Hepatocyte (in vitro differentiated cells): ENCODE results near the gene RBFOX2. TPM values are rescaled to one million over a fixed set of nuclear protein-coding genes. Genes with fewer than 3 reads are reported as not detected.

Experiments used
- DNase-seq: peaks from one replicate; pipeline ENCODE4 v3.0.0-alpha.2; 2016; ENCODE audit warnings: low spot score
- H2AFZ ChIP-seq: fragments of 200-600 bp; sonication (generic); 2 replicates; pipeline ENCODE4 v1.6.0; 2016; ENCODE audit warnings: antibody characterized with exemption, mild to moderate bottlenecking
- H3K27ac ChIP-seq: fragments of 200-600 bp; sonication (generic); 2 replicates; pipeline ENCODE4 v1.5.1; 2016; ENCODE audit warnings: mild to moderate bottlenecking
- H3K27me3 ChIP-seq: fragments of 200-600 bp; sonication (generic); 2 replicates; pipeline ENCODE4 v1.6.1; 2016
- H3K36me3 ChIP-seq: fragments of 200-600 bp; sonication (generic); replicated peaks from 2 replicates; pipeline ENCODE4 v1.5.1; 2016; ENCODE audit warnings: low read depth; ENCODE audit not compliant: insufficient read depth
- H3K4me1 ChIP-seq: fragments of 200-600 bp; sonication (generic); 2 replicates; pipeline ENCODE4 v1.5.1; 2016; ENCODE audit warnings: mild to moderate bottlenecking, moderate library complexity; ENCODE audit not compliant: insufficient read depth
- H3K4me2 ChIP-seq: fragments of 200-600 bp; sonication (generic); 2 replicates; pipeline ENCODE4 v1.6.0; 2016
- H3K4me3 ChIP-seq: fragments of 200-600 bp; sonication (generic); 2 replicates; pipeline ENCODE4 v1.5.1; 2016; ENCODE audit warnings: mild to moderate bottlenecking
- H3K79me2 ChIP-seq: fragments of 200-600 bp; sonication (generic); 2 replicates; pipeline ENCODE4 v1.6.0; 2017; ENCODE audit warnings: mild to moderate bottlenecking
- H3K9me2 ChIP-seq: fragments of 200-600 bp; sonication (generic); replicated peaks from 2 replicates; pipeline ENCODE4 v1.6.0; 2017; ENCODE audit warnings: mild to moderate bottlenecking; ENCODE audit not compliant: insufficient read depth
- H3K9me3 ChIP-seq: fragments of 200-600 bp; sonication (generic); 2 replicates; pipeline ENCODE4 v1.5.1; 2016; ENCODE audit warnings: low read depth, mild to moderate bottlenecking
- H4K20me1 ChIP-seq: fragments of 200-600 bp; sonication (generic); 2 replicates; pipeline ENCODE4 v1.6.0; 2016; ENCODE audit warnings: mild to moderate bottlenecking; ENCODE audit not compliant: insufficient read depth, poor library complexity, severe bottlenecking
- CTCF ChIP-seq: fragments of 200-600 bp; sonication (generic); IDR thresholded peaks from 2 replicates; pipeline ENCODE4 v1.5.1; 2016; ENCODE audit warnings: antibody characterized with exemption, mild to moderate bottlenecking; ENCODE audit not compliant: poor library complexity
- EZH2 ChIP-seq: fragments of 200-600 bp; sonication (generic); IDR thresholded peaks from 2 replicates; pipeline ENCODE4 v1.6.1; 2016; ENCODE audit warnings: antibody characterized with exemption, mild to moderate bottlenecking, borderline replicate concordance
- EZH2phosphoT487 ChIP-seq: fragments of 200-600 bp; sonication (generic); IDR thresholded peaks from one replicate; pipeline ENCODE4 v1.6.1; 2018; ENCODE audit warnings: antibody characterized with exemption, mild to moderate bottlenecking, low read depth, moderate library complexity; ENCODE audit not compliant: unreplicated experiment, severe bottlenecking
- WGBS: methylation state at CpG from one replicate; pipeline ENCODE4 v1.1.6; 2016; ENCODE audit warnings: low lambda C conversion rate; ENCODE audit errors: missing lambda C conversion rate; 5-methylcytosine and 5-hydroxymethylcytosine counted together
- polyA plus RNA-seq: library from polyadenylated mRNA; unstranded; fragments of >200 nt; fragmentation: Nextera tagmentation; extraction: Ambion mirVana; gene quantifications from 2 replicates; pipeline ENCODE4 v1.2.1, GENCODE V29; 2016
- total RNA-seq: library from RNA; depleted of rRNA; stranded (reverse); fragments of >200 nt; gene quantifications from 2 replicates; pipeline ENCODE4 v1.2.3, GENCODE V29; 2014

The RBFOX2 gene
- total and polyA plus RNA-seq, 2 experiments from 2014 or later = 76.7 to 133 TPM

- Histone ChIP-seq H4K20me1 (peaks cover 6% of the 10 kb centered on the region), H2AFZ (peak overlapping the region; percentile 8), H3K9me3 (no peaks in the 10 kb centered on the region), H3K4me3 (peak overlapping the region; percentile 64), H3K27ac (peak overlapping the region; percentile 88), H3K4me1 (peaks cover 19% of the 10 kb centered on the region), H3K4me2 (peak overlapping the region; percentile 79), H3K27me3 (no peaks in the 10 kb centered on the region), H3K79me2 (peaks cover 80% of the 10 kb centered on the region), H3K9me2 (no peaks in the 10 kb centered on the region), H3K36me3 (no peaks in the 10 kb centered on the region)
- TF ChIP-seq EZH2phosphoT487 (no peak), CTCF (no peak), EZH2 (no peak)
- 0% methylated on average over 5 of the region's 5 CpGs for WGBS
- DNase-seq = no peak
Observed at GRCh38 chr22:35839841-35840301, 188.8 kb downstream of the RBFOX2 start.

- Histone ChIP-seq H3K79me2 (peaks cover 81% of the 10 kb centered on the region), H3K9me2 (no peaks in the 10 kb centered on the region), H3K27me3 (no peaks in the 10 kb centered on the region), H3K4me3 (peak overlapping the region; percentile 64), H3K36me3 (no peaks in the 10 kb centered on the region), H3K27ac (peak overlapping the region; percentile 88), H3K4me1 (peaks cover 27% of the 10 kb centered on the region), H2AFZ (no peak overlapping the region), H3K9me3 (no peaks in the 10 kb centered on the region), H3K4me2 (peak overlapping the region; percentile 79), H4K20me1 (peaks cover 14% of the 10 kb centered on the region)
- no peak for TF ChIP-seq EZH2
- peak; percentile 51 for TF ChIP-seq CTCF
- DNase-seq = peak; percentile 71
- WGBS = 15% methylated on average over 3 of the region's 4 CpGs
Observed at GRCh38 chr22:35838855-35839576, 189.6 kb downstream of the RBFOX2 start.

- Histone ChIP-seq H3K4me2 (peak overlapping the region; percentile 79), H2AFZ (no peak overlapping the region), H3K79me2 (peaks cover 82% of the 10 kb centered on the region), H3K9me2 (no peaks in the 10 kb centered on the region), H3K9me3 (no peaks in the 10 kb centered on the region), H3K4me1 (peaks cover 32% of the 10 kb centered on the region), H3K27ac (peak overlapping the region; percentile 90), H3K27me3 (no peaks in the 10 kb centered on the region), H3K36me3 (no peaks in the 10 kb centered on the region), H3K4me3 (peak overlapping the region; percentile 11), H4K20me1 (peaks cover 29% of the 10 kb centered on the region)
- TF ChIP-seq CTCF (no peak), EZH2phosphoT487 (no peak), EZH2 (no peak)
- DNase-seq = no peak
- WGBS = 73% methylated on average over 5 of the region's 5 CpGs
Observed at GRCh38 chr22:35837101-35837727, 191.4 kb downstream of the RBFOX2 start.
